Measurements from ENCODE around the gene TMEM126B.
"Not testable (repeated sequence)": the region's sequence is repeated elsewhere in the genome, so short reads cannot be mapped to it uniquely, and the experiment has no call there.

The TMEM126B gene

DNA sequence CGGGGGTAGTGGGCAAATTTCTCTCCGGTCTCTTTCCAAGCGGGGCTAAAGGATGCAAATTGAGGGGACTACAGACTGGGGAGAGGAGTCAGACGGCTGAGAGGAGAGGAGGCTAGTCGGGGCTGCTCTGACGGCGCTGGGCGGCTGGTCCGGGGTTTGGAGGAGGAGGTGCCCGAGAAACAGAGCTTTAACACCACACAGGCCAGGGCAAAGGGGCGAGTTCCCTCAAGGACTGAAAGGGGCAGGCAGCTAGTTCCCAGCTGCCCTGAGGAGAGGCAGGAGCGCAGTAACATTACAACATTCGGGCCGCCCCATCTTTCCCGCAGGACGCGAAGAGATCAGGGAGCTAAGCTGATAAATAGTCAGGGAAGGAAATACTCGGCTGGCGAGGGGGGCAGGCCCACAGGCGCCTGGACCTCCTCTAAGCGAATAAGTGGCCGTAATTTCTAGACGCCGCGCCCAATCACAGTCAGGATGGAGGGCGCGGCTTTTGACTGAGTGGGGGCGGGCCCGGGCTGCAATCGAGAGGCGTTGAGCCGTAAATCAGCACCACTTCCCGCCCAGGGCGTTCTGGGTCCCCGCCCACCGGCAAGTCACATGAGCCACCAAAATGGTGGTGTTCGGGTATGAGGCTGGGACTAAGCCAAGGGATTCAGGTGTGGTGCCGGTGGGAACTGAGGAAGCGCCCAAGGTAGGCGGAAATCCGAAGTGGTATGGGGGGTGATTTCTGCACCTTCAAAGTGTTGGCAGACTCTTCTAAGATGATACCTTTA is at the start of gene TMEM126B:
TMEM126B (plus strand) TSS at position 596 of the 773 bp plus-strand sequence; CDS start at position 611, 15 bp downstream.
- peak; percentile 98 to 99 for DNase-seq

DNA sequence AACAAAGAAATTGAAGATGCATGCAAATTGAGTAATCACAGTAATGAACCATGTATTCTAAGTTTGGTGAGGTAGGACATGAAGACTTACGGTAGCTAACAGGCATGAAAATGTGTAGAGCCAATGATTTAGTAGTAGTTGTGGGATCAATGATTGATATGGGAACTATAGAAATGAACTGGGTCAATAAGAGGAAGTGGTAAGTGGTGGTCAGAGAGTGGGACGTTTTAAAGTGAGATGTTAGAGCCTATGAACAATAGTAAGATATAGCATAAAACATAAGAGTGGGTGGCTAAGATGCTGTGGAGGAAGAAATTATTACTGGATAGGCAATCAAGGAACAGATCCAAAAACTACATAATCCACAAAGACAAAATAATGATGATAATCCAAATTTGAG is 46.3 kb upstream of the TMEM126B start:
- no peak for DNase-seq

DNA sequence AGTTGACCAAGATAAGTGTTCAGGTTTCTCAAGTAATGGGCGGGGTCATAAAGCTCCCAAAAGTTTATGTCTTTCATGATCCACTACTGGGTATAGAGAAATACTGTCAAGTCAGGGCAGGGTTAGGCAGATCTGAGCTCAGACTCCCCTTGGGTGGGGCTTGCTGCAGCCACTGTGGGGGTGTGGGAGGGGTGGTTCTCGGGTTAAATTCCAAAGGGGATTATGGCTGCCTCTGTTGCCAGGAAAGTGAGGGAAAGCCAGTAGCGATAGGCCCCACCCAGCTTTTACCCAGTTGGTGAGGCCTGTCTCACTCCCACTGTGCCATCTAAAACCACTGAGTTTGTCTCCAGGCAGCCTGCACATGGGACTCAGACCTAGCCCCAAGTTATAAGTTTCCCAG is 39.0 kb upstream of the TMEM126B start:
- no peak for DNase-seq

DNA sequence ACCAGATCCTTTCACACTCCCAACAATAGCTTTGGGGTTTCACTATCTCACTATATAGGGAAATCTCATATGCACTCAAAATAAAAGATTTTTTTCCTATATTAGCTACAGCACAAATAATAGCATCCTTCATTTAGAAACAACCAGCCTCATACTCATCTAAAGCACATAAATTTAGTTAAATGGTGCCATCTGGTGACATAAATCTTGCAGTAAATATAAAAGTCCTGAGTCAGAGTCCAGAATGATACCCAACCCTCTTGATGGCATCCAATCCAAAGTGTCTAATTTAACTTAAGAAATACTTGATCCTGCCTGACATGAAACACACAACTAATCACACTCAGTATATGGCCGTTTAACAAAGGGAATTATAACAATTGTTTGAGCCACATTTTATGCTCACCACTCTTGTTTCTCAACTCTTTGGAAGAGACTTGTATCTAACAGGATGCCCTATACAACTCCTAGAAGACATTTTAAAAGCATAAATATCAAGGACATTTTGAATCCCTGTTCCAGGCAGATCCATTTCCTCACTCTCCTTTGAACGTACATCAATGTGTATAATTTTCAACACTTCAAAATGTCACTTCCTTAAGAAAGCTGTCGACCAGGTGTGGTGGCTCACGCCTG is 37.4 kb upstream of the TMEM126B start:
- peak; percentile 8 to 35 for DNase-seq

DNA sequence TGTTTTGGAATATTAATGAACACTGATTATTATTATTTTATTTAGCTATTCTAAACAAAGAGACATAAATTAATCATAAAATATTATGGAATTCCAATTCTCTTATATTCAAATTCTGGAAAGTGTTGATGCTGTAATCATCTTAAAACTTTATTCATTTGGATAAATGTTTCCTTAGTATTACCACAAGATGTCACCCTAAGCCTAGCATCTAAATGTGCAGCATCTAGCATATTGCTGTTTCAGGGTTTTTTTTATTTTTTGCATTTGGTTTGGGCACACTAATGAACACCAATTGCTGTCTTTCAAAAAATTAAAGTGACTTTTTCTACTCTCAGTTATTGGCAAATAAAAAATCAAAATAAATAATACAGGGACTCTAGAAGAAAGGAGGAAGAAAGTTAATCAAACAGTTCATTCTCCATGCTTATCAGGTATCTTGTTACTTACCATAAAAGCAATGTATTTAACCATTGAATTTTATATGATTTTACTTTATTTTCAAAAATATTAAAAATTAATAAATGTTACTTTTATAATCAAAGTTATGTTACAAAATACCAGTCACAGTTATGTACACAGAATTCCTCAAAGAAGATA is 33.0 kb upstream of the TMEM126B start:
- peak; percentile 45 to 52 for DNase-seq

DNA sequence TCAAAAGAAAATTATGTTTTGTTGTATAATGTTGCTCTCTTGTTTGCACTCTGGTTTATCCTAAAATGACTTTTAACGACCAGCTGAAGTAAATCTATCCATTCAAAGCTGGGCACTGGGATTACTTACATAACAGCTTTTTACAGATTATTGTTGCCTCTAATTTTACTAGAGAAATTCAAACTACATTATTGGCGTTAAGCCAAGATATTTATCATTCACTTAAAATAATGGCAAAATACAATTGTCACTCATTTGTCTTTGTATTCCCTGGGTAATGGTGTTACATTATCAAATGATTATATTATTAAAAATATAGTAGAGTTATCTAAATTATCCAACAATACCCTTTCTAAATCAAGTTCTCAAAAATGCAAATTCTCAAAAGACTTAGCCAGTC is 31.5 kb upstream of the TMEM126B start:
- no peak for DNase-seq

DNA sequence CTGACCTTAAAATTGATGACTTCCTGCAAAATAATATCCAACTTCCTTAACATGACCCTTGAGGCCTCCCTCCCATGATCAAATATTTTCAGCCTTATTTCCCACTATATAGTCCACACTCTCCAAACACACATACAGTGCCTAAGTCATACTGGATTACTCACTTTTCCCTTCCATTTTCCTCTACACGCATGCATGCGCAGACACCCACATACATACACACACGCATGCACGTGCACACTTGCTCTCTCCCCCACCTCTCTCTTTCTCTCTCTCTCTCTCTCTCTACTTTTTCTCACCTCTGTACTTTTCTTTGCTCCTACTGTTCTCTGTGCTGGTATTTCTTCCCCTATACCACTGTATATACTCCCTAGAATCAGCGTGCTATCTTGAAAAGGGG is 29.3 kb upstream of the TMEM126B start:
- no peak for DNase-seq

DNA sequence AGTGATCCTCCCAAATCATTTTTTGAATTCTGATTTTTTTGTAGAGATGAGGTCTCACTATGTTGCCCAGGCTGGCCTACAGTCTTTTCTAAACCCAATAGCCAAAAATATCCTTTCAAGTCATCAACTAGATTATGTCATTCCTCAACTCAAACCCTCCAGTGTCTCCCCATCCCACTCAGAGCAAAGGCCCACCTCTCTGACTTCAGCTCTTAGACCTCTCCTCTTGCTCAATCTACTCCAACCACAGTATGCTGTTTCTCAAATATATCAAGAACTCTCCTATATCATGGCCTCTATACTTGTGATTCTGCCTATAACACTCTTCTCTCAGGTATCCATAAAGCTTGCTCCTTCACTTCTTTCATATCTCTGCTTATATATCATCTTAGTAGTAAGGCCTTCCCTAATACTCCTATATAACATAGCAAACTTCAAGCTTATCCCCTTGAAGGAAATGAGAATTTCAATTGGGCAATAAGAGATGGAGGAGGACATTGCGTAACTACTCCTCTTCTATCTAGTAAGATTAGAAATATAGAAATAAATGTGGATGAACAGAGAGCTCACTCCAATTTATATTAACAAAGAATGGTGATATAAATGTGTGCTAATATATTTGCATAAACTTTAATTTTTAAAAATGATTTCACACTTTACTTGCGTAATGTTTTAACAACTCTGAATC is 25.7 kb upstream of the TMEM126B start:
- no peak for DNase-seq

DNA sequence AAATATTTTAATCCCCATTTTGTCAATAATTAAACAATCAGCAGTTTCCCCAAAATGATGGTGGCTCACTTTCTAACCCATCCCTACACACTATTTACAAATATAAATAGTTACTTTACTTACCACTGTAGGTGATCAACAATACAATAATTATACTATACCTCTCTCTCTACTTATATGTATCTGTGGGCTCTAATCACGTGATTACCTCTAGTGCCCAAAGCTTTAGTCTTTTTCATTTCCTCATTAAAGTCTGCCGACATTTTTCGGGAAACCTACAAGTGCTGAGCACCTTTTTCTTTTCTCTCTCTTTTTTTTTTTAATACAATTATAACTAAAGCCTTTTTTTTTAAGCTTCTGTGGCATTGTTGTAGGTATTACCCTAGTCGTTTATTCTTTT is 25.2 kb upstream of the TMEM126B start:
- no peak for DNase-seq

DNA sequence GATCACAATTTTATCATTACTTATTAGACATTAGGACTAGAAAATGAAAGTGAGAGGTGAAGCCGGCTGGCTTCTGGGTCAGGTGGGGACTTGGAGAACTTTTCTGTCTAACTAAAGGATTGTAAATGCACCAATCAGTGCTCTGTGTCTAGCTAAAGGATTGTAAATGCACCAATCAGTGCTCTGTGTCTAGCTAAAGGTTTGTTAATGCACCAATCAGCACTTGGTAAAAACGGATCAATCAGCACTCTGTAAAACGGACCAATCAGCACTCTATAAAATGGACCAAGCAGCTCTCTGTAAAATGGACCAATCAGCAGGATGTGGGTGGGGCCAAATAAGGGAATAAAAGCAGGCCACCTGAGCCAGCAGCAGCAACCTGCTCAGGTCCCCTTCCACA is 22.2 kb upstream of the TMEM126B start:
- DNase-seq: not testable (repeated sequence)

DNA sequence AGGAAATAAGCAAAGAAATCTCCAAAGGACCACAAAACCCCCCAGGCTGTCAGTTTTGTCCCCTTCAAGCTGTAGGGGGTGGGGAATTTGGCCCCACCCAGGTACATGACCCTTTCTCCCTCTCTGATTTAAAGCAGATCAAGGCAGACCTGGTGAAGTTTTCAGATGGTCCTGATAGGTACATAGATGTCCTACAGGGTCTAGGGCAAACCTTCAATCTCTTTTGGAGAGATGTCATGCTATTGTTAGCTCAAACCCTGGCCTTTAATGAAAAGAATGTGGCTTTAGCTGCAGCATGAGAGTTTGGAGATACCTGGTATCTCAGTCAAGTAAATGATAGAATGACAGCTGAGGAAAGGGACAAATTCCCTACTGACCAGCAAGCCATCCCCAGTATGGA is 19.8 kb upstream of the TMEM126B start:
- DNase-seq: not testable (repeated sequence)

DNA sequence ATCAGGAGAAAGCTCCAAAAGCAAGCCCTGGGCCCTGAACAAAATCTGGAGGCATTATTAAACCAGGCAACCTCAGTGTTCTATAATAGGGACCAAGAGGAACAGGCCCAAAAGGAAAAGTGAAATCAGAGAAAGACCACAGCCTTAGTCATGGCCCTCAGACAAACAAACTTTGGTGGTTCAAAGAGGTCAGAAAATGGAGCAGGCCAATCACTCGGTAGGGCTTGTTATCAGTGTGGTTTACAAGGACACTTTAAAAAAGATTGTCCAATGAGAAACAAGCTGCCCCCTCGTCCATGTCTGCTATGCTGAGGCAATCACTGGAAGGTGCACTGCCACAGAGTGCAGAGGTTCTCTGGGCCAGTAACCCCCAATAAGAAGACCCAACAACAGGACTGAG is 19.1 kb upstream of the TMEM126B start:
- not testable (repeated sequence) for DNase-seq

DNA sequence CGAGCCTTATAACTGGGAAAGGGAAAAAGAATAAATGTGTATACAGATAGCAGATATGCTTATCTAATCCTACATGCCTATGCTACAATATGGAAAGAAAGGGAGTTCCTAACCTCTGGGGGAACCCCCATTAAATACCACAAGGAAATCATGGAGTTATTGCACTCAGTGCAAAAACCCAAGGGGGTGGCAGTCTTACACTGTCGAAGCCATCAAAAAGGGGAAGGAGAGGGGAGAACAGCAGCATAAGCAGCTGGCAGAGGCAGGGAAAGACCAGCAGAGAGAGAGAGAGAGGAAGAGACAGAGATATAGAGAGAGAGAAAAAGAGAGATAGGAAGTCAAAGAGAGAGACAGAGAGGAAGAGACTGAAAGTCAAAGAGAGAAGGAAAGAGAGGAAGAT is 16.8 kb upstream of the TMEM126B start:
- not testable (repeated sequence) for DNase-seq

DNA sequence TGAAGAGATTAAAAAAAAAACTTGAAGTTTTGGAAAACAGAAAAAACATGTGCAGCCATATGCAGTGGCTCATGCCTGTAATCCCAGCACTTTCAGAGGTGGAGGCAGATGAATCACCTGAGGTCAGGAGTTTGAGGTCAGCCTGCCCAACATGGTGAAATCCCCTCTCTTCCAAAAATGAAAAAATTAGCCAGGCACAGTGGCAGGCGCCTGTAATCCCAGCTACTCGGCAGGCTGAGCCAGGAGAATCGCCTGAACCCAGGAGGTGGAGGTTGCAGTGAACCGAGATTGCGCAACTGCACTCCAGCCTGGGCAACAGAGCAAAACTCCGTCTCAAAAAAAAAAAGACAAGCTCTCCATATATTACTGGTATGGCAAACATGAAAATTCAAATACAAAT is 8.9 kb upstream of the TMEM126B start:
- DNase-seq: no peak

DNA sequence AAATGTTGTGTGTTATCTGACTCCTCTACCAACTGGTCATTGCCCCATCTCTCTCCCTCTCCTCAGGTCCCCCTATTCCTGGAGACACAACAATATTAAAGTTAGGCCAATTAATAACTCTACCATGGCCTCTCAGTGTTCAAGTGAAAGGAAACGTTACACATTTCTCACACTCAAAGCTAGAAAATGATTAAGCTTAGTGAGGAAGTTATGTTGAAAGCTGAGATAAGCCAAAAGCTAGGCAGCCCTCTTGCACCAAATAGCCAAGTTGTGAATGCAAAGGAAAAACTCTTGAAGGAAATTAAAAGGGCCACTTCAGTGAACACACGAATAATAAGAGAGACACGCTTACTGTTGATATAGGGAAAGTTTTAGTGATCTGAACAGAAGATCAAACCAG is 8.1 kb upstream of the TMEM126B start:
- no peak for DNase-seq

DNA sequence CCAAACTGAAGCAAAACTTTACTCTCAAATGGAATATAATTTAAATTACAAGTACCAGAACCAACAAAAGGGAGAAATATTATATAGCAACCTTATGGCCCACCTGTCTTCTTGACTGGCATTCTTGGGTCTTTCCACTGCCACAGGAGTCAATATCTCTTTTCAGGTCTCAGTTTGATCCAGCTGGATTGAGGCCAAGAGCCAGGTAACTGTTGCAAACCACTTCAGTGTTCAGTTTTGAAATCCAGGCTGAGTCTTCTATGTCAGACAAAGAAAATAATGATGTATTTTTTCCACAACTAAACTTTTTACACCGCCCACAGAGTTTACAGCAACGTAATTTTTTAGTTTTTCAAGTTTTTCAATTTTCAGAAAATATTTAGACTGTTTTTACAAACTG is 1.9 kb upstream of the TMEM126B start:
- DNase-seq: no peak

DNA sequence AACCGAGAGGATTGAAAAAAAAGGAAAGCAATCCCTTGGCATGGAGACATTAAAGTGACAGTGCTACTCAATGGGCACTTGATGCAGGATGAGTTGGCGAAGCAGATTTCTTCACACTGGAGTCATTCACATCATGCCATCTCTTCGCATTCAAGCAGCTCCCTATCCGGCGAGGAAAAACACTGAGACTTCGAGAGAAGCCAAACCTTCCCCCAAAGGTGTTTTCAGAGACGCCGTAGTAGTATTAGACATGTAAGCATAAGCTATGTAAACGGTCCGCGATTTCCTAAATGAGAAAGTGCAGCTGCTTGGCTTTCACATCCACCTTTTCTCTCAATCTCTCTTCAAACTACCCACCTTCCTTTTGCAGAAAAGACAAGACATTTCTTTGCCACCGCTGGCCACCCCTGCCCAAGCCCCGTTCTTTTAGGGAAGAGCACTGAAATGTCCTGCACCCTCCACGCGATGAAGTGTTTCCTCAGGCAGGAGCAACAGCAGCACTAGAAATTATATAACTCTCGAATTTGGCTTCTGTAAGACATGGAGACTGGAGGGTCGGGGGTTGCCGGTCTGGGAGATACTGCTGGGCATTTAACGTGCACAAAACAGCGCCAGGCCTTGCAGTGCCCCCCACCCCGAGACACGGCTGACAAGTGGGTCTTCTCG is 928 bp upstream of the TMEM126B start, which contains the start of gene DLG2:
DLG2 (minus strand) TSS at position 13 of the 666 bp plus-strand sequence.
- peak in 1 of 2 experiments; percentile 50 for DNase-seq

DNA sequence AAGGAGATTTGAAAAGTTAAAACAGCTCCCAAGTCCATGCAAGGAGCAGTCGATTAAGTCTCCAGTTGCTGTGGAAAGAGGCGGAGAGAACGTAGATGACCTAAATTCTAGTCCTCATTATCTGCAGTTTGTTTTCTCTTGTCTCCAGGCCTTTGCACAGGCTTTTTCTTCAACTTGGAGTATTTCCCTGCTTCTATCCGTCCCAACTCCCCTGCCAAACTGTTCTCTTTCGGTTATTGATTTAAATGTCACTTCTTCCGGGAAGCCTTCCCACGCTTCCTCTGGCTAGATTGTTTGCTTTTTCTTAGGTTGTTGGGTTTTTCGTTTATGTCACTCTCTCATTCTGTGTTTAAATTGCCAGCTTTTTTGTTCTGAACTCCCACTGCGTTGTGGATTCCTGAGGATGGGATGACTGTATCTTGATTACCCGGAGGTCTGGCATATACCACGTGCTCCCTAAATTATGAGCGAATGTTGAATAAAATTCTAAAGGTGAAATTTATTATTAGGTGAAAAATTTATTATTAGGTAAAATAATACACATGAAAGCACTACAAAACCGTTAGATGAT is 463 bp downstream of the TMEM126B start:
- peak in 1 of 2 experiments; percentile 40 for DNase-seq

DNA sequence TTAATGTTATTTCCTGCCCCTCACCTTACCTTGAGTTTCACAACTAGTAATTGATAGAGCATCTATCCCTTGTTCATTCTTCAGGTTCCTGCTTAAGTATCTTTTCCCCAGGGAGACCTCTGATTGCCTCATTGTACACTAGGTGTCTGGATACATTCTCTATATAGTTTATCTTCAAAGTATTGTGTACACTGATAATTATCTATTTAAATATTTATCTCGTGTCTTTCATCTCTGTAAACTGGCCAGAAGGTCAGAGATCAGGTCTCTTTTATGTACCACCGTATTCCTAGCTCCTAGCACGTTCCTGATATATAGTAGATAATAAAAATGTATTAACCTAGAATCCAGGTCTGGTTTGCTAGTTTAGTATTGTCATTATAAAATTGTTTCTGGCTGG is 6.4 kb downstream of the TMEM126B start:
- no peak for DNase-seq

DNA sequence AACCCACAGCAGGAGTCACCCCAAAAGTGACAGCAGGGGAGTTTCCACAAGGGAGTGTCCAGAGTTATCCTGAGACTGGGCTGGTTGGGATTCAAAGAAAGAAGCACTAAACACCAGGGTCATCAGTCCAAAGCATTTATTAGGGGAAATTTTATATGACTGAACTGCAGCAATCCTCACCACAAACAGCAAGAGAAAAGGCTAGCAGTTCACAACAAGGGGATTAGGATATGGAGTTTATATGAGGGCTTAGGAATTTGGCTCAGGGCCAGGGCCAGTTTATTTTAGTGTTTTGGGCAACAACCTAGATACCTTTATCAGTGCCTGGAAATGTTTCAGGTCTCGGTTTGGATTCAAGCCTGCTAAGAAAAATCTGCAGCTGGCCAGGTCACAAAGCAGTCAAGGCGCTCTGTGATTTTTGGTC is 14.8 kb downstream of the TMEM126B start:
- DNase-seq: no peak

DNA sequence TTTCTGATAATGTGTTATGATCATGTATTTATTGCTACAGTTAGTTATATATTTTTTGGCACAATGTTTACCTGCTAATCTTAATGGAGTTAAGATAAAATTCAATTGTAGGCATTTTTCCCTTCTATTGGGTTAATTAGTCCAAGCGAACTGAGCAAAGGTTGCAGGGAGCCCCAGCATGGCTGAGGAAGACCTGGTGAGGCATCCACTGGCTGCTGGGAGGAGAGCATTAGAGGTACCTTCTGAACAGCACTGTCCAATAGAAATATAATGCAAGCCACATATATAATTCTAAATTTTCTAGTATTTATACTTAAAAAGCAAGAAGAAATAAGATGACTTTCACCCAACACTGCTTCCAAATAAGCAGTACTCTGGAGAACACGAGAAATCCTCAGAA is 18.7 kb downstream of the TMEM126B start:
- no peak for DNase-seq

DNA sequence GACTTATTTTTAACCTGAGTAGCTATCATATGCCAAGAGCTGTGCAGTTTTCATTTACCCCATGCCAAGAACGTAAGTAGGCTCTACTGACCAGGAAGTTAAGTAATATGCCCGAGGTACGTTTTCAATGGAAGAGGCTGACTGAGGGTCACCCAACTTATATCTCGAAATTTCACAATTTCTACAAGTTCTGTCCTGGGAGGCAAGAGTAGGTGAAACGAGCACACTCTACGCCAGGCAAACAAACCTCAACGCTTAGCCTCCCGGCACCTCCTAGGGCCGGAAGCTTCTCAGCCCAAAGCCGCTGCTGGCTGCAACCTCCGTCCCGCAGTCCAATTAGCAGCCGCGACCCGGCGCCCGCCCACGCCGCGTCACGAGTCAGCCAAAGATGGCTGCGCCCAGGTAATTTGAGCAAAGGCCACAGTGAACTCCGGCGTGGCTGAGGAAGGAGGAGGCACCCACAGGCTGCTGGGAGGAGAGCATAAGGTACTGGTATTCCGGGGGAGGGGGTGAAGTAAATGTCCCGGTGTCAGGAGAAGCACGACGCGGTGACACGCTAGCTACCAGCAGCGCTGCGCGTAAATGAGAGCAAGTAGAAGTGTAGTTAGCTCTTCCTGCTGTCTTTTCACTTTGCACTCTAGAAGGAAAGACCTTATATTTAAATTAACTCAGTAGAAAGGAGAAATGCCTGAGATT is 19.4 kb downstream of the TMEM126B start, which contains the start of gene TMEM126A:
TMEM126A (plus strand) TSS at position 364 of the 696 bp plus-strand sequence. CDS start 2,289 bp downstream, outside the sequence.
- peak; percentile 80 to 94 for DNase-seq

All from NCI-H2081 (cell line).